ENCODE measurements around the gene TNFSF8.

DNA sequence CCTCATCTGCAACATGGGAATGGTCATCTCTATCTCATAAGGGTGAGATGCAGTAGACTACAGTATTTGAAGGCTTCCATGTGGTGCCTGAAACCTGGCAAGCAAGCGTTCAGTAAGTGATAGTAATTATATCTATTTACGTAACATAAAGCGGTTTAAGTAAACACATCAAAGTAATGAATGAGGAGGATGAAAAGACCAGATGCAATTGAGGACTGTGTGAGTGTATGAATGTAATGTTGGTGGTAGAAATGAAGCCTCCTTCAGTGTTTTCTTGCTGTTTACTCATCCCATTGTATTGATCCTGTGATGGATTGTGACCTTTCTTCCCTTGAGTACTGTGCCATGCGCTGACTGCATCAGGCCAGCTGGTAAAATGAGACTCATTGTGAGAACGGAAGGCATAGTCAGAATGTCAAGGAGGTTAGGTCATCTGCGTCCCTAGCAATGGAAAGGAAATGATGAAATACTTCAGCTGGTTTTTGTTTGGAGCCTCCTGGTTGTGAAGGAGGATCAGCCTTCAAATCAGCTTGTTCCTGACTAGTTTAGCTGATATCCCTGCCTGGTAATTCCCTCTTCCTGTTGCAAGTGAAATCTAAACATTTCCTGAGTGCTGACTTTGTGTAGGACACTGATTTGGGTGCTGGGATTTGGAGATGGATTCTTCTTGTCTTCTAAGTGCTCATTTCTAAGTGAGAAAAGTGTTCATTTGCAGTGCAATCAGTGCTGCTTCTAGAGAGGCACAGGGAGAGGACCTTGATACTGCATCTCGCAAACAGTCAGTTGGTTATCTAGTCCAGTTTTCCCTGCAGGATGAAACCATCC, 35.6 kb downstream of the TNFSF8 start:
- TF ChIP-seq, protein P1, sequence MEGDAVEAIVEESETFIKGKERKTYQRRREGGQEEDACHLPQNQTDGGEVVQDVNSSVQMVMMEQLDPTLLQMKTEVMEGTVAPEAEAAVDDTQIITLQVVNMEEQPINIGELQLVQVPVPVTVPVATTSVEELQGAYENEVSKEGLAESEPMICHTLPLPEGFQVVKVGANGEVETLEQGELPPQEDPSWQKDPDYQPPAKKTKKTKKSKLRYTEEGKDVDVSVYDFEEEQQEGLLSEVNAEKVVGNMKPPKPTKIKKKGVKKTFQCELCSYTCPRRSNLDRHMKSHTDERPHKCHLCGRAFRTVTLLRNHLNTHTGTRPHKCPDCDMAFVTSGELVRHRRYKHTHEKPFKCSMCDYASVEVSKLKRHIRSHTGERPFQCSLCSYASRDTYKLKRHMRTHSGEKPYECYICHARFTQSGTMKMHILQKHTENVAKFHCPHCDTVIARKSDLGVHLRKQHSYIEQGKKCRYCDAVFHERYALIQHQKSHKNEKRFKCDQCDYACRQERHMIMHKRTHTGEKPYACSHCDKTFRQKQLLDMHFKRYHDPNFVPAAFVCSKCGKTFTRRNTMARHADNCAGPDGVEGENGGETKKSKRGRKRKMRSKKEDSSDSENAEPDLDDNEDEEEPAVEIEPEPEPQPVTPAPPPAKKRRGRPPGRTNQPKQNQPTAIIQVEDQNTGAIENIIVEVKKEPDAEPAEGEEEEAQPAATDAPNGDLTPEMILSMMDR (IDR thresholded peaks at IDR 0.05): no peak
- TF ChIP-seq POLR2A (IDR thresholded peaks at IDR 0.05): no peak

All from sigmoid colon (tissue), 3 donors.